Activated T-helper 1 cell treated with anti-CD3 and anti-CD28 coated beads, Interleukin-12 subunit alpha, Interleukin-12 subunit beta, Interleukin-2, Interleukin-4 antibody, amounts not matched to agents 30 ng/mL and 10 ng/mL and 1 ng/mL, durations not matched to agents 14 hours and 24 hours and 36 hours (primary cell): ENCODE data around the gene PSMF1. TPM values are rescaled to one million over a fixed set of nuclear protein-coding genes. Genes with fewer than 3 reads are reported as not detected.

Experiments
- DNase-seq: peaks from one replicate; pipeline ENCODE4 v3.0.0; 2021; ENCODE audit warnings: low spot score
- H3K27ac Mint-ChIP-seq: one replicate; pipeline ENCODE4 v1.8.0; 2021; ENCODE audit warnings: mild to moderate bottlenecking, mixed read lengths
- H3K27me3 Mint-ChIP-seq: one replicate; pipeline ENCODE4 v1.8.0; 2022; ENCODE audit warnings: mild to moderate bottlenecking, moderate library complexity, mixed read lengths; ENCODE audit not compliant: insufficient read depth
- H3K36me3 Mint-ChIP-seq: one replicate; pipeline ENCODE4 v1.8.0; 2021; ENCODE audit warnings: low read depth, mixed read lengths
- H3K4me1 Mint-ChIP-seq: one replicate; pipeline ENCODE4 v1.8.0; 2021; ENCODE audit warnings: low read depth, mixed read lengths
- H3K4me3 Mint-ChIP-seq: one replicate; pipeline ENCODE4 v1.8.0; 2021; ENCODE audit warnings: mild to moderate bottlenecking, moderate library complexity, mixed read lengths
- H3K9me3 Mint-ChIP-seq: one replicate; pipeline ENCODE4 v1.8.0; 2021; ENCODE audit warnings: mixed read lengths
- intact Hi-C: fragments of 100-400 bp; cut with micrococcal nuclease; formaldehyde crosslinking; loops from one replicate; pipeline ENCODE4 v1.15.1; 2024
- total RNA-seq: library from RNA; stranded (reverse); gene quantifications from 2 replicates; pipeline ENCODE4 v1.2.3, GENCODE V29; 2022

Gene PSMF1
- total RNA-seq, 1 donor from 2014 or later = 185 TPM

DNA sequence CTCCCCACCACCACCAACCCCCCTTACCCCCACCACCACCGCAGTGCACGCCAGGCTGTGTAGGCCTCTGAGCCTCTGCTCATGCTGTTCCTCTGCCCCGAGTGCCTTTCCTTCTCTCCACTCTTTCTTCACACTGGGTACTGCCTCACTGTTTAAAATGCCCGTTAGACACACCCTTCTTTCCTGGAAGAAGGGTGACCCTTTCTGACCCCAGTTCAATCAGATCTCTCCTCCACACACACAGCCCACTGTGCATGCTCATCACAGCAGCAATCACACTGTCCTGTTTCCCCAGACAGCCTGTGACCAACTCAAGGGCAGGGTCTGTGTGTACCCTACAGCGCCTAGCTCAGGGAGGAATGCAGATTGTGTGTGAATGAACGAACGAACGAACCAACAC lies 56.4 kb downstream of the PSMF1 start:
- Mint-ChIP-seq H3K9me3 (no peaks in the 10 kb centered on the region), H3K27me3 (no peaks in the 10 kb centered on the region)

DNA sequence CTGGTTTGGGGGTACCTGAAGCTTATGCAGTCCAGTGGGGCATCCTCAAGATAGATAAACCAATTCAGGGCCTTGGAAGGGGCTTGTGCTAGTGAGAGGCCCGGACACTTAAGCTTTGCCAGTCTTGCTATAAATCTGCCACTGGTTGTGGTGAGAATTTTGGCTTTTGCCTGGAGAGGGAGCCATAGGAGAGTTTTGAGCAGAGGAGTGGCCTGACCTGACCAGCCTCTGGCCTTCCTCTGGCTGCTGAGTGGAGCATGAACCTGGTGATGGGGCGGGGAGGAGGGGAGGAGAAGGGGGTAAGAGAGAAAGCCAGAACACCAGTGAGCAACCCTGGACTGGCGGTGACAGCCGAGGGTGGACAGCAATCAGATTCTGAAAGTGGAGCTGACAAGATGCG lies 59.3 kb downstream of the PSMF1 start:
- H3K27ac Mint-ChIP-seq = no peak overlapping the region
- H3K4me3 Mint-ChIP-seq = no peak overlapping the region
- no peaks in the 10 kb centered on the region for H3K4me1 Mint-ChIP-seq
- intact Hi-C loops = no loop called here
- peaks cover 3% of the 10 kb centered on the region for H3K27me3 Mint-ChIP-seq
- peaks cover 6% of the 10 kb centered on the region for H3K36me3 Mint-ChIP-seq
- H3K9me3 Mint-ChIP-seq = no peaks in the 10 kb centered on the region
- no peak for DNase-seq

More for the DNA sequence above, 56.4 kb downstream of the PSMF1 start:
- intact Hi-C loops = no loop called here
- no peak for DNase-seq
- H3K4me3 Mint-ChIP-seq = no peak overlapping the region
- no peak overlapping the region for H3K27ac Mint-ChIP-seq
- no peaks in the 10 kb centered on the region for H3K4me1 Mint-ChIP-seq
- peaks cover 23% of the 10 kb centered on the region for H3K36me3 Mint-ChIP-seq

DNA sequence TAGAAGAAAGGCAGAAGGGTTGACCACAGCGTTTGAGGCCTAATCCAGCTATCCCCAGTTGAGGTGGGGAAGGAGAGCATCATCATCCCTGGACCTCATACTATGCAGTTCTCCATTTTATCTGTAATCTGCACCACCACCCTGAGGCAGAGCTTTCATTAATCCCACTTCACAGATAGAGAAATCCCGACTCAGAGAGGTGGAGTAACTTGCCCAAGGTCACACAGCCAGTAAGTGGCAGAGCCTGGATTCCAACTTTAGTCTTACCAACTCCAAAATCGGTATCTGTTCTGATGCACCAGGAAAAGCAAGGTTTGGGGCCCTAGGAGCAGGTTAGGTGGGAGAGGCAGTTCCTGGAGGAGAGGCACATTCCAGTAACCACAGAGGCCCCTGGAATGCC lies 59.7 kb downstream of the PSMF1 start:
- Mint-ChIP-seq H3K36me3 (peaks cover 6% of the 10 kb centered on the region), H3K27ac (no peak overlapping the region), H3K4me1 (no peaks in the 10 kb centered on the region), H3K9me3 (no peaks in the 10 kb centered on the region), H3K4me3 (no peak overlapping the region), H3K27me3 (peaks cover 3% of the 10 kb centered on the region)
- DNase-seq = no peak
- intact Hi-C loops = no loop called here

DNA sequence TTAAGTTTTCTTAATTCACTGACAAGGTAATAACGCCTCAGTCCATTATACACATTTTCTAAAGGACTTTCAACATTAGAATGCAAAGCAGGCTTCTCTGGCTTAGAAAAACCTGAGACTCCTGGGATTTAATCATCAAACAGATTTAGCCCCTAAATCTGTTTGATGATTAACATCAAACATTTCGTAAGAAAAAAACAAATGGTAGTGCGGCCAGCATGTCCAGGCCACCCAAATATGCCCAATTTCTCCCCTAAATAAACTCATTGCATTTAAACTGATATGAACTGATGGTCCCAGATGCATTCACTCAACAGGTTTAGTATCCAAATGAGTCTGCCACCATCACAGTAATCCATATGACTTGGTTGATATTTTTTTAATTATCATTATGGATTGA lies 60.2 kb downstream of the PSMF1 start:
- no peak for DNase-seq
- Mint-ChIP-seq H3K27me3 (peaks cover 7% of the 10 kb centered on the region), H3K9me3 (no peaks in the 10 kb centered on the region), H3K27ac (no peak overlapping the region), H3K4me3 (no peak overlapping the region), H3K36me3 (peaks cover 4% of the 10 kb centered on the region), H3K4me1 (no peaks in the 10 kb centered on the region)
- intact Hi-C loops = no loop called here

DNA sequence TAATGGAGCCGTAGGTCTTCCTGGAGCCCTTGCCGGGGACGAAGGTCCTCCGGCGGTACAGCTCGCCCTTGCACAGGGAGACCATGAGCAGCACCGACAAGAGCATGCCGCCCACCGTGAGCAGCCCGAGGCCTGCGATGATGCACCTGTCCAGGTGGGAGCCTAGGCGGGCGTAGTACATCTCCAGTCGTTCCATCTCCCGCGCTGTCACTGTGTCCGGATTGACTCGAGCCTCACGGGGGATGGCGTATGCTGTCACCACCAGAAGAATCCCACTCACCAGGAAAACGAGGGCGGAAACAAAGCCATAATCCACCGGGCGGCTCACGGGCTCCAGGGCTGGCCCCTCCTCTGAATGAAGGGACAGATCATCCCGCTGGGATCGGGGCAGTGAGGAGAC lies 62.5 kb downstream of the PSMF1 start:
- no peaks in the 10 kb centered on the region for H3K9me3 Mint-ChIP-seq
- H3K27ac Mint-ChIP-seq = no peak overlapping the region
- intact Hi-C loops = loop anchor here (10.0 kb wide), 1 partner anchor 206 kb away; no protein-coding TSS in a partner anchor
- no peak for DNase-seq
- H3K36me3 Mint-ChIP-seq = peaks cover 2% of the 10 kb centered on the region
- peaks cover 6% of the 10 kb centered on the region for H3K4me1 Mint-ChIP-seq
- no peak overlapping the region for H3K4me3 Mint-ChIP-seq
- peaks cover 21% of the 10 kb centered on the region for H3K27me3 Mint-ChIP-seq

DNA sequence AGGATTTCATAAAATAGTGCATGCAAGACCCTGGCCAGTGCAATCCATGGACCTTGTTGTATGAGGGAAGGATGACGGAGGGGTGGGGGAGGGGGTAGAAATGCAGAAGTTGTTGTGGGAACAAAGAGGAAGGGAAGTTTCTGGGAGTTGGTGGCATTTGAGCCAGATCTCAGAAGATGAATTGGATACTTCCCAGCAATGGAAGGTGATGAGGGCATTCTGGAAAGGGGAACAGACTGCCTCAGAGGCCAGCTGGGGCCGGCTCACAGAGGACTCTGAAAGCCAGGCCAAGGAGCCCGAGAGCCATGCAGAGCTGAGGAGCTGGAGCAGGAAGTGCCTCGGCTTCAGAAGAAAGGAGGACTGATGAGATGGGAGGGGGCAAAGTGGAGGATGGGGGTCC lies 63.7 kb downstream of the PSMF1 start:
- peaks cover 6% of the 10 kb centered on the region for H3K4me1 Mint-ChIP-seq
- DNase-seq = no peak
- H3K36me3 Mint-ChIP-seq = peaks cover 2% of the 10 kb centered on the region
- H3K27me3 Mint-ChIP-seq = peaks cover 24% of the 10 kb centered on the region
- intact Hi-C loops = loop anchor here (10.0 kb wide), 1 partner anchor 207 kb away; no protein-coding TSS in a partner anchor
- no peak overlapping the region for H3K27ac Mint-ChIP-seq
- no peaks in the 10 kb centered on the region for H3K9me3 Mint-ChIP-seq
- no peak overlapping the region for H3K4me3 Mint-ChIP-seq

DNA sequence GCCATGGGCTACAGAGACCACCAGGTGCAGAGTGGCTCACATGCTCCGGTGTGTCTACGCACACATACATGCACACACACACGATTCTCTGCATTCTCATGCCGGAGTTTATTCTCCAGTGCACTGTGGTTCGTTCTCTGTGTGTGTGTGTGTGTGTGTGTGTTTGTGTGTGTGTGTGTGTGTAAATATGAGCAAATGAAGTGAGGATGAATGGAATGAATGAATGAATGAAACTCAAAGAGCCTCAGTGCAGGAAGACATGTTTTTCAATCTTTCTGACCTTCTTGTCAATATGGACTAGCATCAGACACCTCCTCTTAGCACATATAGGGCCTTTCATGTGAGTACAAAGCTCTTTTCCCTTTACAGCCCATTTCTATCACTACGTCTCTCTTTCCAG lies 64.8 kb downstream of the PSMF1 start:
- no peaks in the 10 kb centered on the region for H3K36me3 Mint-ChIP-seq
- H3K27me3 Mint-ChIP-seq = peaks cover 24% of the 10 kb centered on the region
- no peak for DNase-seq
- peaks cover 6% of the 10 kb centered on the region for H3K4me1 Mint-ChIP-seq
- no peaks in the 10 kb centered on the region for H3K9me3 Mint-ChIP-seq
- no peak overlapping the region for H3K27ac Mint-ChIP-seq
- no peak overlapping the region for H3K4me3 Mint-ChIP-seq
- intact Hi-C loops = loop anchor here (10.0 kb wide), 1 partner anchor 208 kb away; no protein-coding TSS in a partner anchor

DNA sequence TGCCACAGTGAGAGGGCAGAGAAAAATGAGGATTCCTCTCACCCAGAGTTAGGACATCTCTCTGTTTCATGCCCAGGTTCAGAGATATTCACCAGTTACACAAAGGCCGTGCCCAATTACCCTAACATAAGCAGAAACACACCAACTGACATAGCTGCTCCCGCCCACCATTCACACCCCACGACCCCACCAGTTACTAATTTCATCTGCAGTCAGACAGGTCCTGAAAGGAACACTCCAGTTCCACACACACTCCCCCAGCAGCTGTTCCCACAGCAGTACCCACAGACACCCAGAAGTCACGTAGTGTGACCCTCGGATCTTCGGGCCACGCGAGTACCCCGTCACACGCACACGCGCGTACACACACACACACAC lies 65.8 kb downstream of the PSMF1 start:
- Mint-ChIP-seq H3K27me3 (peaks cover 24% of the 10 kb centered on the region), H3K27ac (no peak overlapping the region), H3K4me1 (peaks cover 6% of the 10 kb centered on the region), H3K36me3 (no peaks in the 10 kb centered on the region), H3K4me3 (peak overlapping the region; percentile 76), H3K9me3 (no peaks in the 10 kb centered on the region)
- DNase-seq = no peak
- intact Hi-C loops = loop anchor here (2.0 to 10.0 kb wide), 2 partner anchors 29 to 209 kb away; no protein-coding TSS in a partner anchor

DNA sequence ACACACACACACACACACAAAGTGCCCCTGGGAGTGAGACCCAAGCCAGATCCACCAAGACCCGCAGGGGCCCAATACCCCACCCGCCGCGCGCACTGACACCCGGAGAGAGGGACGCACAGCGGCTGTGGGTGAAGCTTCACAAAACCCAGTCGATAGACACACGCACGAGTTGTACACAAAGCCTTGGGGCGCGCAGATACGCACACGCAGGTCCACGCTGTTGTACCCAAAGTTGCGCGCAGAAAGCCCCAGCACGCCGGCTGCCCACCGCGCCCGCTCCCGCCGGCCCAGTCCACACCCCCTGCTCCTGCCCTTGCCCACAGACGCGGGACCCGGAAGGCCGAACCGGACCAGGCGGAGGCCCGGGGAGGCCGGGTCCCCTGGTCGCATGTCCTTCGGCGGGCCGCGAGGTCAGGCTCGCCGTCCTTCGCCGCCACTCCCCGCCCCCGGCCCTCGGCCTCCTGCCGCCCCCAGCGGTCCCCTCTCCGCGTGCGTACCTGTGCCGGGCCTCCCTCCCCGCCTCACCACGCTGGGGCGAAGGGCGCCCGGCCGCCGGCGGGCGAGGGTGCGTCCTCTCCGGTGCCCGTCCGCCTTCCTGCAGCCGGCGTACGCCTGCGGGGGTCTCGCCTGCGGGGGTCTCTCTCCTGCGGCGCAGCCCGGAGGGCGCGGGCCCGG lies 66.4 kb downstream of the PSMF1 start, which contains the start of gene TMEM74B:
TSS of gene TMEM74B (minus strand) at position 344 of the 678 bp plus-strand sequence. CDS start 1,180 bp downstream, outside the sequence.
- Mint-ChIP-seq H3K27ac (no peak within 1 kb of the TSS), H3K9me3 (no peaks in the 10 kb centered on the region), H3K27me3 (peaks cover 28% of the 10 kb centered on the region), H3K36me3 (no peaks in the 10 kb centered on the region), H3K4me3 (peak within 1 kb of the TSS; percentile 76), H3K4me1 (peaks cover 6% of the 10 kb centered on the region)
- intact Hi-C loops = loop anchor here (1.0 to 10.0 kb wide), 4 partner anchors 28 to 210 kb away; partner anchors contain the start of gene PSMF1
- DNase-seq = no peak

DNA sequence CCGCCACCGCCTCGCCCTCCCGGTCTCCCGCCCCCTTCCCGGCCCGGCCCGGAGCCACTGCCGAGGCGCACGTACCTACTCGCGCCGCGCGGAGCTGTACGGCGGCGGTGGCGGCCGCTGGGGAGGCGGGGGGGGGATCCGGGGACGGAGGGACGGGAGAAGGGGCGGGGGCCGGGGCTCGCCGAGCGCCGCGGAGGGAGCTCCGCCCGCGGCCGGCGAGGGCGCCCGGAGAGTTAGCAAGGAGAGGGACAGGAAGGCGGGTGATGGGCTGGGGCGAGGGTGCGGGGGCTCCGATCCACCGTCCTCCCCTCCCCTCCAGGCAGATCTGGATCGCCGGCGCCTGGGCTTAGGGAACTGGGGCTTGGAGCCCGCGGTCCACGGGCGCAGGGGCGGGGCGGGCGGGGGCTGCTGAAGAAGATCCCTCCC lies 66.9 kb downstream of the PSMF1 start:
- Mint-ChIP-seq H3K9me3 (no peaks in the 10 kb centered on the region), H3K4me1 (peaks cover 6% of the 10 kb centered on the region), H3K27me3 (peaks cover 30% of the 10 kb centered on the region), H3K4me3 (no peak overlapping the region), H3K27ac (no peak overlapping the region), H3K36me3 (no peaks in the 10 kb centered on the region)
- intact Hi-C loops = loop anchor here (1.0 to 10.0 kb wide), 4 partner anchors 27 to 211 kb away; partner anchors contain the start of gene PSMF1
- DNase-seq = no peak

DNA sequence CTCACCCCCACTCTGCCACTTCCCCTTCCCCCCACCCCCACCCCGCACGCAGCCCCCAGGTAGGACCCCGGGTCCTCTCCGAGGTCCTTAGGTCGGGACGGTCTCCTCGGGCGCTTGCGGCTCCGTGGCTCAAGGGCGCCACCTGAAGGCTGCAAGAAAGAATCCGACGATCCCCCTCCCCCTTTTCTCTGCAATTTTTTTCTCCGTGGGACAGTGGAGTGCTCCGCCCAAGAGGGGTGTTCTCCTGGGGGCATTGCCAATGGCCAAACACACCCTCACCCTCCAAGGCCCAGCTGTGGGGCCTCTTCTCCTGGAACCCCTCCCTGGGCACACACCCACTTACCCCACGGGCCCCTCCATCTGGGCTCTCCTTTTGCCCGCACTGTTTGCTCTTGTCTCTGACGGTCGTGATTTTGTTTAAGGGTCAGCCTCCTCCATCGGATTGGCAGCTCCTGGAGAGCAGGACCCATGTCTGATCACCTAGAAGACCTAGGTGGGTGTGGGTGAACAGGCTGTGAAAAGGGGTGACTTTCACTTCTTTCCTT lies 67.5 kb downstream of the PSMF1 start:
- Mint-ChIP-seq H3K9me3 (no peaks in the 10 kb centered on the region), H3K4me3 (peak overlapping the region; percentile 71), H3K27ac (no peak overlapping the region), H3K36me3 (no peaks in the 10 kb centered on the region), H3K4me1 (peaks cover 6% of the 10 kb centered on the region), H3K27me3 (peaks cover 34% of the 10 kb centered on the region)
- DNase-seq = peak; percentile 43
- intact Hi-C loops = loop anchor here (1.0 to 10.0 kb wide), 4 partner anchors 27 to 211 kb away; partner anchors contain the start of gene PSMF1

DNA sequence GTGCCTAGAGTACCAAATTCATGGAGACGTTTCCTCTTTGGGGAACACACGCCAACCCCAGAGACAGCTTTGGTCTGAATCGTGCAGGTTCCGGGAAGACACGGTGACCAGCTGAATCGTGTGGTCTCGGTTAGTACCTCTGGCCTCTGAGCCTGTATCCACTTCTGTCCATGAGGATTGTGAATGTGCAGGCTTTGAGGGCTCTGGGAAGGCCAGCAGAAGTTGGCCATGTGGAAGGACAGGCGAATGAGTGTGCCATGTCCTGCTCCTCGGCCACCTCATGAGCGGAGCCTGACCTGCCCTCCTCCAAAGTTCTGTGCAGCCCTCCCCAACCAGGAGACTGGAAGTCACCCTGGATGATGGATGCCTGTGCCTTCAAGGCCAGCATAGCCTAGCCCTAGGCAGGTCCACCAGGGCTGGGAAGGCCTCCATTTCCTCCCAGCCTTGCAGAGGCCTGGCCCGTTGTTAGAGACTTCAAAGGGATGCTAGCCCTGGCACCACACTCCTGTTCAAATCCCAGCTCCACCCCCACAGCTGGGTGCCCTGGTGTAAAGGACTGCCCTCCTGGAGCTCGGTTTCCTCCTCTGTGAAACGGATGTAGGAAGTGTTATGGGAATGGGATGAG lies 68.1 kb downstream of the PSMF1 start:
- Mint-ChIP-seq H3K36me3 (no peaks in the 10 kb centered on the region), H3K27me3 (peaks cover 36% of the 10 kb centered on the region), H3K27ac (no peak overlapping the region), H3K4me1 (peaks cover 6% of the 10 kb centered on the region), H3K4me3 (peak overlapping the region; percentile 71), H3K9me3 (no peaks in the 10 kb centered on the region)
- intact Hi-C loops = loop anchor here (10.0 kb wide), 1 partner anchor 212 kb away; no protein-coding TSS in a partner anchor
- no peak for DNase-seq
